ENCODE measurements around the gene STARD3.

DNA sequence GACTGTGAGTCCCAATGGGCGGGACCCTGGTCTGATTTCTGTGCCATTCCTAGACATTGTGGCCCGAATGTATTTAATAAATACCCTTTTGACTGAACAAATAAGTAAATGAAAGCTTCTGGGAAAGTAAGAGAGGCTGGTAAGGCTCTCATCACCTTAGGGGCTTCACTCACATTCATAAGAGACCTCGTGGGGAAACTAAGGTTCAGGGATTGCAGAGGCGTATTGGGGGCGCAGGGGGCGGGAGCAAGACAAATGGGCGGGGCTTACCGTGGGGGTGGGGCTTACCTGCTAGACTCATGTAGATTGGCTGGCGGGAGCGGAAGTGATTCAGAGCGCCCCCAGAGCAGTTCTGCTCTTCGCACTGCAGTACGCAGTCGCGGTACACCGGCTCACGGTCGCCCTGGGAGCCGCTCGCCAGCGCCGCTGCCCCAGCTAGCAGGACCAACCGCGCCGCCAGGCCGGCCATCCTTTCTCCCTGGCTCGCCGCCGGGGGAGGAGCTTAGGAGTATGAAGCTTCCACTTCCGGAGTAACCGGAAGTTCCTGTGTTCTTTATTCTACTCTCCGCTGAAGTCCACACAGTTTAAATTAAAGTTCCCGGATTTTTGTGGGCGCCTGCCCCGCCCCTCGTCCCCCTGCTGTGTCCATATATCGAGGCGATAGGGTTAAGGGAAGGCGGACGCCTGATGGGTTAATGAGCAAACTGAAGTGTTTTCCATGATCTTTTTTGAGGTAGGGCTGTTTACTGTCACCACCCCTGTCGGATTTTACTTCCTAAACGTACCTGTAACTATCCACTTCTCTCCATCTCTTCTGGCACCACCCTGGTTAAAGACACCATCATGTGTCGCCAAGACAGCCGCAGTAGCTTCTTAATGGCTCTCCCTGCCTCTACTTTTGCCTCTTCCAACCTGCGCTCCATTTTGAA lies 50.9 kb downstream of the STARD3 start, which contains the start of gene PGAP3:
- peak; percentile 63; the same call in 1 of the 2 replicates for TF ChIP-seq POLR2AphosphoS5 (IDR thresholded peaks at IDR 0.05; ENCODE audit: low read depth, low read length)
- peak; percentile 74; the same call in 1 of the 2 replicates for TF ChIP-seq TAF1 (IDR thresholded peaks at IDR 0.05; ENCODE audit: borderline replicate concordance, low read depth, low read length)

Data from GM12892 (cell line).